GM18868 (cell line): ENCODE results near the gene VPS37D.
"Not testable (repeated sequence)": the region's sequence is repeated elsewhere in the genome, so short reads cannot be mapped to it uniquely, and the experiment has no call there.

Experiments
- ATAC-seq: cut with Tn5 transposase; IDR thresholded peaks from one replicate; pipeline ENCODE4 v1.9.1; 2021; ENCODE audit warnings: mild to moderate bottlenecking, moderate library complexity; ENCODE audit not compliant: unreplicated experiment

Gene VPS37D

GRCh38 chr7:73645643-73646174 is 21.9 kb upstream of the VPS37D start:
- ATAC-seq = no peak

- ATAC-seq = no peak
These were observed 20.6 kb upstream of the VPS37D start for GRCh38 chr7:73646785-73647724.

- no peak for ATAC-seq
These were observed 19.7 kb upstream of the VPS37D start for GRCh38 chr7:73647725-73648592.

- no peak for ATAC-seq
These were observed 18.9 kb upstream of the VPS37D start for GRCh38 chr7:73648593-73649332.

- no peak for ATAC-seq
These were observed 18.1 kb upstream of the VPS37D start for GRCh38 chr7:73649576-73649975.

- no peak for ATAC-seq
These were observed 17.1 kb upstream of the VPS37D start for GRCh38 chr7:73650524-73650923.

GRCh38 chr7:73652541-73652949 is 15.1 kb upstream of the VPS37D start:
- no peak for ATAC-seq

- not testable (repeated sequence) for ATAC-seq
These were observed 12.3 kb upstream of the VPS37D start for GRCh38 chr7:73655309-73655708.

GRCh38 chr7:73659983-73660382 is 7.6 kb upstream of the VPS37D start:
- ATAC-seq = no peak

GRCh38 chr7:73660594-73660993 is 7.0 kb upstream of the VPS37D start:
- not testable (repeated sequence) for ATAC-seq

GRCh38 chr7:73663033-73663432 is 4.6 kb upstream of the VPS37D start:
- ATAC-seq = no peak

GRCh38 chr7:73668103-73668885 is 663 bp downstream of the VPS37D start:
- ATAC-seq = no peak

- no peak for ATAC-seq
These were observed 1.2 kb downstream of the VPS37D start for GRCh38 chr7:73668886-73669230.

- no peak for ATAC-seq
These were observed 1.7 kb downstream of the VPS37D start for GRCh38 chr7:73669288-73669701.

- no peak for ATAC-seq
These were observed 2.3 kb downstream of the VPS37D start for GRCh38 chr7:73669858-73670385.

- ATAC-seq = no peak
These were observed 3.7 kb downstream of the VPS37D start for GRCh38 chr7:73671322-73671661.

GRCh38 chr7:73671857-73672445 is 4.3 kb downstream of the VPS37D start:
- ATAC-seq = no peak

GRCh38 chr7:73674468-73675124 is 7.0 kb downstream of the VPS37D start:
- ATAC-seq = no peak

- ATAC-seq = not testable (repeated sequence)
These were observed 8.4 kb downstream of the VPS37D start for GRCh38 chr7:73676062-73676461.
